HCT116 (cell line): ENCODE measurements around the gene RNF220.

Source experiments
- CTCF ChIP-seq, 3 experiments: fragments of 200-600 bp in 1 of 3; sonication (generic) in 1 of 3; IDR thresholded peaks in 2 of 3; conservative IDR thresholded peaks in 1 of 3; 2 replicates each; pipeline ENCODE4 v1.5.1; 2012 to 2017; ENCODE audit warnings: low read depth in 2 of 3, low read length in 2 of 3, antibody characterized with exemption in 1 of 3, borderline replicate concordance in 1 of 3, control low read depth in 1 of 3, mild to moderate bottlenecking in 1 of 3, mixed read lengths in 1 of 3, mixed run types in 1 of 3, moderate library complexity in 1 of 3; ENCODE audit not compliant: insufficient read depth in 1 of 3
- EGR1 ChIP-seq: IDR thresholded peaks from 2 replicates; pipeline ENCODE4 v1.6.1; 2012; ENCODE audit warnings: low read depth
- EZH2phosphoT487 ChIP-seq: fragments of 200-600 bp; IDR thresholded peaks from 2 replicates; pipeline ENCODE4 v1.6.1; 2018; ENCODE audit warnings: antibody characterized with exemption, borderline replicate concordance
- RAD21 ChIP-seq: IDR thresholded peaks from 2 replicates; pipeline ENCODE4 v1.6.1; 2012; ENCODE audit warnings: low read depth, mild to moderate bottlenecking
- REST ChIP-seq: IDR thresholded peaks from 2 replicates; pipeline ENCODE4 v1.6.1; 2012; ENCODE audit warnings: low read depth
- TCF7L2 ChIP-seq: IDR thresholded peaks from 2 replicates; pipeline ENCODE4 v1.7.0; 2011; ENCODE audit warnings: borderline replicate concordance, inconsistent platforms; ENCODE audit not compliant: insufficient read depth, insufficient read length; ENCODE audit errors: extremely low read depth
- ZBTB33 ChIP-seq: IDR thresholded peaks from 2 replicates; pipeline ENCODE4 v1.6.1; 2011; ENCODE audit warnings: mild to moderate bottlenecking, low read length, moderate library complexity; ENCODE audit not compliant: insufficient replicate concordance; ENCODE audit errors: extremely low read depth
- ZNF274 ChIP-seq: fragments of 200-500 bp; sonication (Bioruptor generic); IDR thresholded peaks from 2 replicates; pipeline ENCODE4 v1.6.1; 2014; ENCODE audit warnings: mild to moderate bottlenecking, low read depth, low read length, inconsistent platforms

GRCh38 chr1:44604157-44604955 lies 199.3 kb downstream of the RNF220 start:
- TF ChIP-seq CTCF (IDR thresholded peaks at IDR 0.05 in 2 of 3, conservative IDR thresholded peaks at IDR 0.05 in 1 of 3; ENCODE audit: borderline replicate concordance in 1 of 3, insufficient read depth in 1 of 3, low read depth in 2 of 3, low read length in 2 of 3), result no peak
- no peak for TF ChIP-seq REST
- no peak for TF ChIP-seq RAD21
- TF ChIP-seq EZH2phosphoT487, result no peak
- TF ChIP-seq ZNF274, result no peak
- TF ChIP-seq TCF7L2, result no peak
- TF ChIP-seq ZBTB33, result no peak
- no peak for TF ChIP-seq EGR1
